Keratinocyte (primary cell): Measurements from ENCODE around the gene FHIT. TPM values are rescaled to one million over a fixed set of nuclear protein-coding genes. Genes with fewer than 3 reads are reported as not detected.

Source experiments
- DNase-seq: peaks from one replicate; pipeline ENCODE4 v3.0.0-alpha.2; 2011; ENCODE audit warnings: low read depth, missing footprints, low spot score
- FAIRE-seq: peaks from 2 replicates; lab custom pipeline; 2011; peaks lifted over from hg19 to GRCh38; lab: Jason Lieb, UNC
- H2AFZ ChIP-seq: 2 replicates; pipeline ENCODE4 v1.6.0; 2012; ENCODE audit warnings: low read length, control low read depth, inconsistent platforms; ENCODE audit not compliant: control insufficient read depth
- H3K27ac ChIP-seq: 2 replicates; pipeline ENCODE4 v1.5.1; 2011; ENCODE audit warnings: low read length; ENCODE audit not compliant: control insufficient read depth, insufficient read depth
- H3K27me3 ChIP-seq: 3 replicates; pipeline ENCODE4 v1.6.0; 2011; ENCODE audit warnings: low read length; ENCODE audit not compliant: control insufficient read depth, insufficient read depth; ENCODE audit errors: extremely low read depth
- H3K36me3 ChIP-seq, 2 experiments: 2 replicates in 1 of 2; 3 replicates in 1 of 2; pipeline ENCODE4 v1.5.1; 2011; ENCODE audit warnings: low read length in 2 of 2, mild to moderate bottlenecking in 1 of 2; ENCODE audit not compliant: control insufficient read depth in 2 of 2, insufficient read depth in 2 of 2; ENCODE audit errors: extremely low read depth in 1 of 2
- H3K4me1 ChIP-seq: 3 replicates; pipeline ENCODE4 v1.5.1; 2011; ENCODE audit warnings: low read length; ENCODE audit not compliant: control insufficient read depth, insufficient read depth; ENCODE audit errors: extremely low read depth
- H3K4me2 ChIP-seq: 3 replicates; pipeline ENCODE4 v1.6.0; 2011; ENCODE audit warnings: low read depth, low read length; ENCODE audit not compliant: control insufficient read depth, insufficient read depth; ENCODE audit errors: extremely low read depth
- H3K4me3 ChIP-seq, 3 experiments: fragments of 200-600 bp in 1 of 3; sonication (generic) in 1 of 3; 2 replicates in 2 of 3; 3 replicates in 1 of 3; pipeline ENCODE4 v1.5.1; 2011 to 2016; ENCODE audit warnings: low read length in 3 of 3, mild to moderate bottlenecking in 3 of 3, control low read depth in 2 of 3, inconsistent platforms in 1 of 3, low read depth in 1 of 3, mixed read lengths in 1 of 3, mixed run types in 1 of 3, moderate library complexity in 1 of 3; ENCODE audit not compliant: control insufficient read depth in 2 of 3, insufficient read depth in 2 of 3; ENCODE audit errors: extremely low read depth in 1 of 3
- H3K79me2 ChIP-seq: 2 replicates; pipeline ENCODE4 v1.6.0; 2012; ENCODE audit warnings: low read length; ENCODE audit not compliant: control insufficient read depth, insufficient read depth
- H3K9ac ChIP-seq: 3 replicates; pipeline ENCODE4 v1.6.0; 2011; ENCODE audit warnings: low read length; ENCODE audit not compliant: control insufficient read depth, insufficient read depth; ENCODE audit errors: extremely low read depth
- H3K9me1 ChIP-seq: 3 replicates; pipeline ENCODE4 v1.6.0; 2011; ENCODE audit warnings: low read length; ENCODE audit not compliant: control insufficient read depth, insufficient read depth; ENCODE audit errors: extremely low read depth
- H3K9me3 ChIP-seq: 2 replicates; pipeline ENCODE4 v1.5.1; 2012; ENCODE audit warnings: low read depth, low read length; ENCODE audit not compliant: control insufficient read depth
- H4K20me1 ChIP-seq: 3 replicates; pipeline ENCODE4 v1.6.0; 2011; ENCODE audit warnings: low read length; ENCODE audit not compliant: control insufficient read depth, insufficient read depth; ENCODE audit errors: extremely low read depth
- EZH2 ChIP-seq: IDR thresholded peaks from one replicate; pipeline ENCODE4 v1.6.1; 2012; ENCODE audit warnings: inconsistent platforms, mild to moderate bottlenecking, low read length, moderate library complexity
- dilution Hi-C: fragments of 300-500 bp; cut with MboI; formaldehyde crosslinking; loops from one replicate; pipeline ENCODE4 v1.7.0; 2020; ENCODE audit warnings: low sequenced_read_pairs; ENCODE audit not compliant: extremely low pct_ligation_motif_present
- polyA plus RNA-seq, 5 experiments: library from polyadenylated mRNA; depleted of rRNA in 3 of 5; stranded (reverse) in 3 of 5; stranded (forward) in 1 of 5; unstranded in 1 of 5; fragments of >200 nt; gene quantifications; 1 replicate in 1 of 5; 2 replicates in 3 of 5; 3 replicates in 1 of 5; pipeline versions ENCODE4 v1.2.1 to v1.2.3, GENCODE V29; 2011 to 2012; ENCODE audit warnings: missing spikeins in 2 of 5, low read depth in 1 of 5, low replicate concordance in 1 of 5
- TF ChIP-seq, protein P1 (sequence below), 3 experiments: IDR thresholded peaks in 1 of 3; conservative IDR thresholded peaks in 1 of 3; optimal IDR thresholded peaks in 1 of 3; 2 replicates in 2 of 3; 3 replicates in 1 of 3; pipeline versions ENCODE3 to v1.5.1; 2011; ENCODE audit warnings: low read length in 3 of 3, mild to moderate bottlenecking in 3 of 3, moderate library complexity in 2 of 3, control low read depth in 1 of 3, inconsistent platforms in 1 of 3; ENCODE audit not compliant: insufficient read depth in 2 of 3; ENCODE audit errors: extremely low read depth in 1 of 3

The FHIT gene
- polyA plus RNA-seq, 1 donor (not counting 4 experiments of a cell fraction or from before 2014, with no cell fraction given): 2.2 TPM

DNA sequence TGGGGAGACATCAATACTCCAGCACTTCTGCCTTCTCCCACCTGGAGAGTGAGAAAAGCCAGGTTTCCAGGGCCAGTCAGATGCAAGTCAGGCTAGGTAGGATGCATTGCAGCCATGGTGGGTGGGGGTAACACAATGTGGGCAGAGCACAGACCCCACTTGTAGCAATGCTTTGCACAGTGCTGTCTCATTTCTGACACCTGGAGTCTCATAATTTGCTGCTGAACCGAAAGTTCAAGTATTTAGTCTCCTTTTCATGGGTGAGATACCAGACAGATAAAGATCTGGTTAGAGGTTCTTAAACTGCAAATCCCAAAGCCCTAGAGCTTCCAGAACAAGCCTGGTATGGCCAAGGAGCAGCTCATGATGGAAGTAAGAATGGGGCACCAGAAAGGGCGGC lies 1321.1 kb downstream of the FHIT start:
- Histone ChIP-seq H3K9me3 (no peaks in the 10 kb centered on the region), H3K4me3 (no peak overlapping the region), H3K79me2 (no peaks in the 10 kb centered on the region), H3K27ac (no peak overlapping the region), H3K4me2 (no peak overlapping the region), H3K36me3 (no peaks in the 10 kb centered on the region), H3K9me1 (no peaks in the 10 kb centered on the region), H4K20me1 (no peaks in the 10 kb centered on the region), H3K4me1 (no peaks in the 10 kb centered on the region), H2AFZ (no peak overlapping the region), H3K27me3 (peaks cover 5% of the 10 kb centered on the region), H3K9ac (no peak overlapping the region)
- DNase-seq (no peak), FAIRE-seq (no peak)
- dilution Hi-C loops: no loop called here
- no peak for TF ChIP-seq EZH2
- TF ChIP-seq, protein P1, sequence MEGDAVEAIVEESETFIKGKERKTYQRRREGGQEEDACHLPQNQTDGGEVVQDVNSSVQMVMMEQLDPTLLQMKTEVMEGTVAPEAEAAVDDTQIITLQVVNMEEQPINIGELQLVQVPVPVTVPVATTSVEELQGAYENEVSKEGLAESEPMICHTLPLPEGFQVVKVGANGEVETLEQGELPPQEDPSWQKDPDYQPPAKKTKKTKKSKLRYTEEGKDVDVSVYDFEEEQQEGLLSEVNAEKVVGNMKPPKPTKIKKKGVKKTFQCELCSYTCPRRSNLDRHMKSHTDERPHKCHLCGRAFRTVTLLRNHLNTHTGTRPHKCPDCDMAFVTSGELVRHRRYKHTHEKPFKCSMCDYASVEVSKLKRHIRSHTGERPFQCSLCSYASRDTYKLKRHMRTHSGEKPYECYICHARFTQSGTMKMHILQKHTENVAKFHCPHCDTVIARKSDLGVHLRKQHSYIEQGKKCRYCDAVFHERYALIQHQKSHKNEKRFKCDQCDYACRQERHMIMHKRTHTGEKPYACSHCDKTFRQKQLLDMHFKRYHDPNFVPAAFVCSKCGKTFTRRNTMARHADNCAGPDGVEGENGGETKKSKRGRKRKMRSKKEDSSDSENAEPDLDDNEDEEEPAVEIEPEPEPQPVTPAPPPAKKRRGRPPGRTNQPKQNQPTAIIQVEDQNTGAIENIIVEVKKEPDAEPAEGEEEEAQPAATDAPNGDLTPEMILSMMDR (optimal IDR thresholded peaks at IDR 0.05 in 1 of 3, IDR thresholded peaks at IDR 0.05 in 1 of 3, conservative IDR thresholded peaks at IDR 0.05 in 1 of 3; ENCODE audit: extremely low read depth in 1 of 3, insufficient read depth in 2 of 3, low read length in 3 of 3): no peak

DNA sequence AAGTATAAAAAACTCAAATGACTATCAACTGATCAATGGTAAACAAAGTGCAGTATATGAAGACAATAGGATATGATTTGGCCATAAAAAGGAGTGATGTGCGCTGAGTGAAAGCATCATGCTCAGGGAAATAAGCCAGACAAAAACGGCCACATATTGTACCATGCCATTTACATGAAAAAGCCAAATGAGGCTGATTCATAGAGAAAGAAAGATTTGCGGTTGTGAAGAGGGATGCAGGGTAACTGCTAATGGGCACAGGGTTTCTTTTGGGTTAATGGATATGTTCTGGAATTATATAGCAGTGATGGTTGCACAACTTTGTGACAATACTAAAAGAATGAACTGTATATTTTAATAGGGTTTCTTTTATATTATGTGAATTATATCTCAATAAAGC lies 1324.2 kb downstream of the FHIT start:
- TF ChIP-seq, protein P1 (optimal IDR thresholded peaks at IDR 0.05 in 1 of 3, IDR thresholded peaks at IDR 0.05 in 1 of 3, conservative IDR thresholded peaks at IDR 0.05 in 1 of 3; ENCODE audit: extremely low read depth in 1 of 3, insufficient read depth in 2 of 3, low read length in 3 of 3): no peak
- no peak for TF ChIP-seq EZH2
- no peak for FAIRE-seq
- H4K20me1 ChIP-seq: no peaks in the 10 kb centered on the region

More for the DNA sequence above, 1324.2 kb downstream of the FHIT start:
- Histone ChIP-seq H3K36me3 (no peaks in the 10 kb centered on the region), H3K4me3 (no peak overlapping the region), H3K27ac (no peak overlapping the region), H3K9me3 (no peaks in the 10 kb centered on the region), H3K9ac (no peak overlapping the region), H3K27me3 (peaks cover 5% of the 10 kb centered on the region), H3K4me2 (no peak overlapping the region), H2AFZ (no peak overlapping the region), H3K79me2 (no peaks in the 10 kb centered on the region), H3K4me1 (no peaks in the 10 kb centered on the region), H3K9me1 (no peaks in the 10 kb centered on the region)
- DNase-seq: no peak
- dilution Hi-C loops: no loop called here
